Ishikawa (cell line): Measurements from ENCODE around the gene ZFYVE21.

Source experiments
- REST ChIP-seq: IDR thresholded peaks from 2 replicates; pipeline ENCODE4 v1.6.1; 2012; ENCODE audit warnings: low read depth, mild to moderate bottlenecking
- YY1 ChIP-seq: IDR thresholded peaks from 2 replicates; pipeline ENCODE4 v1.6.1; 2012; ENCODE audit warnings: low read depth

- TF ChIP-seq REST (no peak), YY1 (no peak)
These were observed 42.6 kb downstream of the ZFYVE21 start for GRCh38 chr14:103758059-103758776.
